K562 (cell line): ENCODE data around the gene LACTB. TPM values are rescaled to one million over a fixed set of nuclear protein-coding genes. Genes with fewer than 3 reads are reported as not detected.

ENCODE experiments used
- ATAC-seq: fragments of 200-7000 bp; cut with Tn5 transposase; 3 replicates; pipeline ENCODE4 v1.9.1; 2020; ENCODE audit warnings: moderate library complexity
- BruUV-seq: library from RNA; stranded (reverse); fragments of 400-500 nt; replicated peaks from 2 replicates; lab custom pipeline; 2021; lab: Mats Ljungman, UMichigan
- CTCF ChIA-PET: fragments of 300-600 bp; formaldehyde crosslinking; extraction: SDS; loops from one replicate; lab custom pipeline; 2021; ENCODE audit warnings: low intra/inter-chr PET ratio; lab: Yijun Ruan, JAX
- POLR2A ChIA-PET: fragments of 300-600, 350-650 bp; sonication (Branson Sonifier 250); formaldehyde crosslinking; extraction: SDS; loops from one replicate; lab custom pipeline; 2021; ENCODE audit warnings: antibody characterized with exemption, inconsistent platforms; lab: Yijun Ruan, JAX
- DNase-seq, 4 experiments: peaks; one replicate each; pipeline versions ENCODE4 v3.0.0 to v3.0.0-alpha.2; 2011 to 2018; ENCODE audit warnings: low spot score in 3 of 4, mixed read lengths in 3 of 4; ENCODE audit errors: extremely low read depth in 1 of 4
- FAIRE-seq: peaks from 2 replicates; lab custom pipeline; 2011; peaks lifted over from hg19 to GRCh38; lab: Jason Lieb, UNC
- H2AFZ ChIP-seq: 2 replicates; pipeline ENCODE4 v1.6.0; 2011; ENCODE audit warnings: low read depth, low read length, control low read depth, inconsistent platforms
- H3K27ac ChIP-seq: fragments of 200-600 bp; 3 replicates; pipeline ENCODE4 v1.8.0; 2011; ENCODE audit warnings: low read depth, mild to moderate bottlenecking, control low read depth, inconsistent platforms, low read length, moderate library complexity, mixed read lengths; ENCODE audit errors: extremely low read depth
- H3K27me3 ChIP-seq, 2 experiments: fragments of 300-600 bp in 1 of 2; 2 replicates in 1 of 2; 3 replicates in 1 of 2; pipeline versions ENCODE4 v1.6.0 to v1.8.0; 2011; ENCODE audit warnings: inconsistent platforms in 2 of 2, low read length in 2 of 2, mild to moderate bottlenecking in 1 of 2, mixed read lengths in 1 of 2, moderate library complexity in 1 of 2; ENCODE audit not compliant: control insufficient read depth in 2 of 2, insufficient read depth in 2 of 2
- H3K36me3 ChIP-seq: fragments of 300-600 bp; 3 replicates; pipeline ENCODE4 v1.8.0; 2011; ENCODE audit warnings: mild to moderate bottlenecking, low read length, inconsistent platforms; ENCODE audit not compliant: control insufficient read depth, insufficient read depth
- H3K4me1 ChIP-seq, 2 experiments: fragments of 200-600 bp in 1 of 2; replicated peaks in 1 of 2; 2 replicates in 1 of 2; 3 replicates in 1 of 2; pipeline versions ENCODE4 v1.5.1 to v1.8.0; 2011; ENCODE audit warnings: inconsistent platforms in 2 of 2, low read length in 2 of 2, mild to moderate bottlenecking in 1 of 2, mixed read lengths in 1 of 2, moderate library complexity in 1 of 2; ENCODE audit not compliant: control insufficient read depth in 2 of 2, insufficient read depth in 2 of 2
- H3K4me2 ChIP-seq: 2 replicates; pipeline ENCODE4 v1.6.1; 2011; ENCODE audit warnings: low read length, control low read depth, inconsistent platforms, mixed read lengths; ENCODE audit not compliant: insufficient read depth
- H3K4me3 ChIP-seq: fragments of 200-600 bp; sonication (generic), shearing (Covaris generic); 2 replicates; pipeline ENCODE4 v1.5.1; 2016; ENCODE audit warnings: control low read depth, inconsistent platforms
- H3K79me2 ChIP-seq: fragments of 200-600 bp; 3 replicates; pipeline ENCODE4 v1.8.0; 2011; ENCODE audit warnings: low read length, inconsistent platforms; ENCODE audit not compliant: control insufficient read depth, insufficient read depth
- H3K9ac ChIP-seq, 2 experiments: 2 replicates each; pipeline versions ENCODE4 v1.6.0 to v1.6.1; 2011; ENCODE audit warnings: low read depth in 2 of 2, low read length in 2 of 2, control low read depth in 1 of 2, inconsistent platforms in 1 of 2, mild to moderate bottlenecking in 1 of 2, mixed read lengths in 1 of 2; ENCODE audit not compliant: insufficient read depth in 1 of 2
- H3K9me1 ChIP-seq: one replicate; pipeline ENCODE4 v1.6.0; 2011; ENCODE audit warnings: inconsistent platforms, mild to moderate bottlenecking, low read length, moderate library complexity; ENCODE audit not compliant: control insufficient read depth, insufficient read depth
- H3K9me3 ChIP-seq: replicated peaks from 2 replicates; pipeline ENCODE4 v1.5.1; 2011; ENCODE audit warnings: low read depth, low read length, inconsistent platforms; ENCODE audit not compliant: control insufficient read depth, insufficient read depth
- H4K20me1 ChIP-seq: replicated peaks from 2 replicates; pipeline ENCODE4 v1.6.1; 2011; ENCODE audit warnings: low read length, inconsistent platforms, mixed read lengths; ENCODE audit not compliant: control insufficient read depth, insufficient read depth
- CCAR2 ChIP-seq: fragments of 200-400 bp; formaldehyde crosslinking; IDR thresholded peaks from 2 replicates; pipeline ENCODE4 v1.6.1; 2017; ENCODE audit warnings: mild to moderate bottlenecking, low read depth, low read length
- ETV5 ChIP-seq: sonication (generic); formaldehyde crosslinking; IDR thresholded peaks from 2 replicates; pipeline ENCODE4 v1.4.0; 2020; ENCODE audit warnings: low read depth, mild to moderate bottlenecking, missing genetic modification reagents
- FOXA1 ChIP-seq: fragments of 450-650 bp; IDR thresholded peaks from 2 replicates; pipeline ENCODE4 v1.6.1; 2016; ENCODE audit warnings: mild to moderate bottlenecking, borderline replicate concordance
- GTF2A2 ChIP-seq: IDR thresholded peaks from 2 replicates; pipeline ENCODE4 v1.6.1; 2016; ENCODE audit warnings: mild to moderate bottlenecking, missing genetic modification characterization, missing compliant biosample characterization
- HIVEP1 ChIP-seq: fragments of 250-450 bp; sonication (Bioruptor Pico); IDR thresholded peaks from 2 replicates; pipeline ENCODE4 v1.4.0; 2020; ENCODE audit warnings: mild to moderate bottlenecking
- NCOA6 ChIP-seq: fragments of 450-650 bp; IDR thresholded peaks from 2 replicates; pipeline ENCODE4 v1.6.1; 2017; ENCODE audit warnings: mild to moderate bottlenecking
- NFXL1 ChIP-seq: fragments of 450-650 bp; formaldehyde crosslinking; IDR thresholded peaks from 2 replicates; pipeline ENCODE4 v1.4.0; 2021; ENCODE audit warnings: mild to moderate bottlenecking
- PCBP2 ChIP-seq: fragments of 200-400 bp; formaldehyde crosslinking; IDR thresholded peaks from 2 replicates; pipeline ENCODE4 v1.6.1; 2018; ENCODE audit warnings: low read length, low read depth, mild to moderate bottlenecking, moderate library complexity; ENCODE audit not compliant: poor library complexity, severe bottlenecking
- PHB ChIP-seq: fragments of 250-450 bp; sonication (Bioruptor Pico); IDR thresholded peaks from 2 replicates; pipeline ENCODE4 v1.5.0; 2021
- PREB ChIP-seq: sonication (generic); formaldehyde crosslinking; IDR thresholded peaks from 2 replicates; pipeline ENCODE4 v1.8.1; 2023; ENCODE audit warnings: mild to moderate bottlenecking, missing genetic modification reagents
- RFX1 ChIP-seq: fragments of 450-650 bp; IDR thresholded peaks from 2 replicates; pipeline ENCODE4 v1.6.1; 2016; ENCODE audit warnings: mild to moderate bottlenecking, moderate library complexity
- SAFB ChIP-seq: fragments of 200-400 bp; formaldehyde crosslinking; IDR thresholded peaks from 2 replicates; pipeline ENCODE4 v1.6.1; 2017; ENCODE audit warnings: low read depth, low read length, borderline replicate concordance
- TAL1 ChIP-seq: fragments of 450-650 bp; IDR thresholded peaks from 2 replicates; pipeline ENCODE4 v1.6.1; 2016; ENCODE audit warnings: mild to moderate bottlenecking
- ZFP36 ChIP-seq: fragments of 150-350 bp; IDR thresholded peaks from 2 replicates; pipeline ENCODE4 v1.6.1; 2018; ENCODE audit warnings: low read length, low read depth; ENCODE audit not compliant: partially characterized antibody
- ZKSCAN3 ChIP-seq: fragments of 250-450 bp; sonication (Bioruptor Pico); IDR thresholded peaks from 2 replicates; pipeline ENCODE4 v1.4.0; 2020
- ZNF644 ChIP-seq: fragments of 200-800 bp; sonication (Bioruptor generic); IDR thresholded peaks from 2 replicates; pipeline ENCODE4 v1.6.1; 2016; ENCODE audit warnings: low read depth, missing genetic modification characterization, missing compliant biosample characterization
- ZNF77 ChIP-seq: fragments of 250-450 bp; sonication (Bioruptor Pico); IDR thresholded peaks from 2 replicates; pipeline ENCODE4 v1.5.0; 2020
- WGBS: fragments of 100-300 bp; shearing (Covaris generic); methylation state at CpG from one replicate; pipeline ENCODE4 v1.1.6; 2016; ENCODE audit warnings: low coverage, mixed read lengths; ENCODE audit not compliant: insufficient coverage; ENCODE audit errors: missing lambda C conversion rate; 5-methylcytosine and 5-hydroxymethylcytosine counted together
- in situ Hi-C: fragments of 300-500 bp; cut with MboI; formaldehyde crosslinking; loops from 4 replicates; pipeline ENCODE4 v1.15.0; 2018; ENCODE audit warnings: inconsistent platforms, mixed read lengths
- intact Hi-C: fragments of 100-400 bp; cut with micrococcal nuclease; formaldehyde crosslinking; loops from 2 replicates; pipeline ENCODE4 v1.14.2; 2022
- polyA plus RNA-seq, 8 experiments: library from polyadenylated mRNA; depleted of rRNA in 4 of 8; stranded (reverse) in 5 of 8; unstranded in 3 of 8; fragments of >200 nt; fragmentation: Nextera tagmentation in 2 of 8; fragmentation: Illumina TruSeq in 1 of 8; extraction: Ambion mirVana in 2 of 8; extraction: Trizol in 1 of 8; gene quantifications; 2 replicates each; pipeline versions ENCODE4 v1.2.1 to v1.2.3, GENCODE V29; 2011 to 2014; ENCODE audit warnings: inconsistent platforms in 1 of 8, missing spikeins in 1 of 8
- total RNA-seq, 7 experiments: library from RNA; depleted of rRNA in 6 of 7; stranded (reverse); fragments of >200 nt in 6 of 7; fragmentation: Illumina TruSeq in 2 of 7; extraction: Trizol in 2 of 7; gene quantifications; 2 replicates each; pipeline versions ENCODE4 v1.2.1 to v1.2.3, GENCODE V29; 2011 to 2021; ENCODE audit warnings: low replicate concordance in 1 of 7
- TF ChIP-seq, protein P1 (sequence below): fragments of 450-650 bp; IDR thresholded peaks from 2 replicates; pipeline ENCODE4 v1.7.1; 2018; ENCODE audit warnings: mild to moderate bottlenecking, low read depth; ENCODE audit not compliant: partially characterized antibody

The LACTB gene
- total and polyA plus RNA-seq, 9 of the 15 experiments (the other 6 are each of a cell fraction or from before 2014, with no cell fraction given) = 3.1 to 15.5 (median 9.8) TPM

GRCh38 chr15:63133786-63134185, 12.1 kb downstream of the LACTB start:
- Histone ChIP-seq H2AFZ (no peak overlapping the region), H3K27me3 (no peaks in the 10 kb centered on the region), H3K4me2 (no peak overlapping the region), H3K9ac (no peak overlapping the region), H3K9me1 (no peaks in the 10 kb centered on the region), H3K27ac (no peak overlapping the region), H3K4me1 (no peaks in the 10 kb centered on the region), H4K20me1 (no peaks in the 10 kb centered on the region), H3K36me3 (0 out of 3 replicates have a peak, but pooled peaks cover 5% of the 10 kb centered on the region), H3K79me2 (no peaks in the 10 kb centered on the region), H3K9me3 (no peaks in the 10 kb centered on the region), H3K4me3 (no peak overlapping the region)
- in situ Hi-C loops = no loop called here
- no TSS peak for BruUV-seq
- ATAC-seq (no peak), DNase-seq (no peak), FAIRE-seq (no peak)
- no peak for TF ChIP-seq ETV5 (CRISPR knock-in tag)
- no peak for TF ChIP-seq CCAR2
- no peak for TF ChIP-seq NFXL1
- no peak for TF ChIP-seq PCBP2
- TF ChIP-seq TAL1 = no peak
- TF ChIP-seq HIVEP1 = no peak
- no peak for TF ChIP-seq PHB (CRISPR knock-in tag)
- no peak for TF ChIP-seq FOXA1
- no peak for TF ChIP-seq NCOA6
- TF ChIP-seq, protein P1, sequence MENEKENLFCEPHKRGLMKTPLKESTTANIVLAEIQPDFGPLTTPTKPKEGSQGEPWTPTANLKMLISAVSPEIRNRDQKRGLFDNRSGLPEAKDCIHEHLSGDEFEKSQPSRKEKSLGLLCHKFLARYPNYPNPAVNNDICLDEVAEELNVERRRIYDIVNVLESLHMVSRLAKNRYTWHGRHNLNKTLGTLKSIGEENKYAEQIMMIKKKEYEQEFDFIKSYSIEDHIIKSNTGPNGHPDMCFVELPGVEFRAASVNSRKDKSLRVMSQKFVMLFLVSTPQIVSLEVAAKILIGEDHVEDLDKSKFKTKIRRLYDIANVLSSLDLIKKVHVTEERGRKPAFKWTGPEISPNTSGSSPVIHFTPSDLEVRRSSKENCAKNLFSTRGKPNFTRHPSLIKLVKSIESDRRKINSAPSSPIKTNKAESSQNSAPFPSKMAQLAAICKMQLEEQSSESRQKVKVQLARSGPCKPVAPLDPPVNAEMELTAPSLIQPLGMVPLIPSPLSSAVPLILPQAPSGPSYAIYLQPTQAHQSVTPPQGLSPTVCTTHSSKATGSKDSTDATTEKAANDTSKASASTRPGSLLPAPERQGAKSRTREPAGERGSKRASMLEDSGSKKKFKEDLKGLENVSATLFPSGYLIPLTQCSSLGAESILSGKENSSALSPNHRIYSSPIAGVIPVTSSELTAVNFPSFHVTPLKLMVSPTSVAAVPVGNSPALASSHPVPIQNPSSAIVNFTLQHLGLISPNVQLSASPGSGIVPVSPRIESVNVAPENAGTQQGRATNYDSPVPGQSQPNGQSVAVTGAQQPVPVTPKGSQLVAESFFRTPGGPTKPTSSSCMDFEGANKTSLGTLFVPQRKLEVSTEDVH = no peak
- TF ChIP-seq RFX1 = no peak
- TF ChIP-seq ZFP36 = no peak
- TF ChIP-seq ZKSCAN3 (CRISPR knock-in tag) = no peak
- TF ChIP-seq GTF2A2 (tag) = no peak
- no peak for TF ChIP-seq SAFB
- TF ChIP-seq ZNF644 = no peak
- no peak for TF ChIP-seq PREB
- no peak for TF ChIP-seq ZNF77 (CRISPR knock-in tag)
- ChIA-PET CTCF (no interaction called here), POLR2A (interaction anchor here (0.9 kb wide), 1 partner anchor 13 kb away, joined by 4 read pairs; no protein-coding TSS in a partner anchor)
- WGBS = 65% methylated on average over 1 of the region's 1 CpG
- intact Hi-C loops = no loop called here
